Measurements from ENCODE around the gene PTPRR. TPM values are rescaled to one million over a fixed set of nuclear protein-coding genes. Genes with fewer than 3 reads are reported as not detected.

The PTPRR gene
- polyA plus RNA-seq, 2 of the 4 experiments (the other 2 are of a cell fraction): 0.13 to 0.15 TPM

DNA sequence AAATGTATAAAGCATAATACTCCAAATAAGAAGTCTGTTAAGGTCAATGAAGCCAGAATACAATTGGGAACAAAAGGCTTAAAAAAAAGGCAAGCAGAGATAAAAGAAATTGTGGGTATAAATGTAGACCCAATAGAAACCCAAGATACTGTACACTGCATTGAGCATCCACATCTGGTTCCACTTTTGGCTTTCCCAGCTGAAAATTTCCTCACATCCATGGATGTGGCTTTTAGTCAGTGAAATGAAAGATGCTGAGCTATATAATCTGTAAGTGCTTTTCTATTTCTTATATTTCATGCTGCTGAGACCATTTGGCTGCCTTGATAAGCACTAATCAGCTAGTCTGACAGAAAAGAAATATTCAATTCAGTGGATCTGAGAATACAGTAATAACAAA lies 83.5 kb downstream of the PTPRR start (continued):
- TF ChIP-seq ZNF302 (CRISPR knock-in tag; IDR thresholded peaks at IDR 0.05): no peak
- no peak for TF ChIP-seq RNF2 (IDR thresholded peaks at IDR 0.05; ENCODE audit: borderline replicate concordance, low read depth)
- TF ChIP-seq GATA3 (IDR thresholded peaks at IDR 0.05; ENCODE audit: borderline replicate concordance): no peak
- TF ChIP-seq, protein P1, sequence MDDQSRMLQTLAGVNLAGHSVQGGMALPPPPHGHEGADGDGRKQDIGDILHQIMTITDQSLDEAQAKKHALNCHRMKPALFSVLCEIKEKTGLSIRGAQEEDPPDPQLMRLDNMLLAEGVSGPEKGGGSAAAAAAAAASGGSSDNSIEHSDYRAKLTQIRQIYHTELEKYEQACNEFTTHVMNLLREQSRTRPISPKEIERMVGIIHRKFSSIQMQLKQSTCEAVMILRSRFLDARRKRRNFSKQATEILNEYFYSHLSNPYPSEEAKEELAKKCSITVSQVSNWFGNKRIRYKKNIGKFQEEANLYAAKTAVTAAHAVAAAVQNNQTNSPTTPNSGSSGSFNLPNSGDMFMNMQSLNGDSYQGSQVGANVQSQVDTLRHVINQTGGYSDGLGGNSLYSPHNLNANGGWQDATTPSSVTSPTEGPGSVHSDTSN (IDR thresholded peaks at IDR 0.05): no peak
- no peak for TF ChIP-seq RCOR1 (IDR thresholded peaks at IDR 0.05; ENCODE audit: low read depth, low read length)

DNA sequence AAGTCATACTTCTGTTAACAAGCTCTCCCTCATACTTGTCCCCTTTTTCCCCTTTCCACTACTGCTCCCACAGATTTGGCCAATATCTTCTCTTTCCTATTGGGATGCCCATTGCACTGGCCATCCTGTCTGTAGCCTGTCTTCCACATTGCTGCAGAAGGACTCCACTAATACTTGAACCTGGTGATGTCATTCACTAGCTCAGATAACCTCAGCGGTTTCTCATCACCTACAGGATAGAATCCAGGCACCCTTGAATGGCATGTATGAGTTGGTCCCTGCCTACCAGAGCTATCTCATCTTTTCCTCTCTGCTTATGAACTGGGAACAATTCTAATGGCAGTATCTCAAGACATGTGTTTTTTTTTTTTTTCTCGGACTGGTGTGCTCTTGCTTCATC lies 84.6 kb downstream of the PTPRR start:
- H3K9me3 ChIP-seq: no peaks in the 10 kb centered on the region
- no peak for TF ChIP-seq RAD21 (conservative IDR thresholded peaks at IDR 0.05 in 1 of 2, IDR thresholded peaks at IDR 0.05 in 1 of 2)
- DNase-seq (ENCODE audit: low read depth in 1 of 2, low spot score in 1 of 2): no peak
- no peaks in the 10 kb centered on the region for H3K4me1 ChIP-seq
- H3K27ac ChIP-seq: no peak overlapping the region
- CTCF ChIA-PET: no interaction called here
- FAIRE-seq: no peak
- H3K4me2 ChIP-seq: no peak overlapping the region
- WGBS (ENCODE audit: missing lambda C conversion rate): 7% methylated on average over 2 of the region's 2 CpGs
- H3K4me3 ChIP-seq: no peak overlapping the region
- ATAC-seq: no peak
- POLR2A ChIA-PET: no interaction called here

DNA sequence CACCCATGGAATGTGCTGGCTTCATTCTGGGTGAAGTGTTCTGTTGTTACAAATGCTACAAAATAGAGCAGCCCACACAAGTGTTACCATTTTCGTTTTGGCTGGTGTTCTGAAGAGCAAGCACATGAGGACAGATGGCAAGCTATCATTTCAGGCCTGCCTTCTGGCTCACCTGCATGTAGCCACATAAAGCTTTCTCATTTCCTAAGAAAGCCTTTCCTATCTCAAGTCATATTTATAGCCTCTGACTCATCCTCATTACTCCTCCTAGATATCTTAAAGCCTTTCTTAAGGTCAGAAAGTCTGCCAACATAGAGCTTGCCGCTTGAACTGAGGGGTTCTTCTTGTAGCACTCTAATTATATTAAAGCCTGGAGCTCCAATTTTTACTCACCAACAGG lies 89.0 kb downstream of the PTPRR start:
- no peak overlapping the region for H3K27ac ChIP-seq
- no peak for ATAC-seq
- ChIA-PET CTCF (interaction anchor here (1.6 kb wide), 1 partner anchor 98 kb away, joined by 5 read pairs; no protein-coding TSS in a partner anchor), POLR2A (no interaction called here)
- no peaks in the 10 kb centered on the region for H3K4me1 ChIP-seq
- no peak for TF ChIP-seq POLR2A (IDR thresholded peaks at IDR 0.05; ENCODE audit: low read length)
- no peak for TF ChIP-seq TFCP2L1 (CRISPR knock-in tag; IDR thresholded peaks at IDR 0.05)
- no peak for TF ChIP-seq RFX5 (IDR thresholded peaks at IDR 0.05)
- no peak for TF ChIP-seq NPAS2 (CRISPR knock-in tag; IDR thresholded peaks at IDR 0.05; ENCODE audit: borderline replicate concordance)
- TF ChIP-seq, protein P2, sequence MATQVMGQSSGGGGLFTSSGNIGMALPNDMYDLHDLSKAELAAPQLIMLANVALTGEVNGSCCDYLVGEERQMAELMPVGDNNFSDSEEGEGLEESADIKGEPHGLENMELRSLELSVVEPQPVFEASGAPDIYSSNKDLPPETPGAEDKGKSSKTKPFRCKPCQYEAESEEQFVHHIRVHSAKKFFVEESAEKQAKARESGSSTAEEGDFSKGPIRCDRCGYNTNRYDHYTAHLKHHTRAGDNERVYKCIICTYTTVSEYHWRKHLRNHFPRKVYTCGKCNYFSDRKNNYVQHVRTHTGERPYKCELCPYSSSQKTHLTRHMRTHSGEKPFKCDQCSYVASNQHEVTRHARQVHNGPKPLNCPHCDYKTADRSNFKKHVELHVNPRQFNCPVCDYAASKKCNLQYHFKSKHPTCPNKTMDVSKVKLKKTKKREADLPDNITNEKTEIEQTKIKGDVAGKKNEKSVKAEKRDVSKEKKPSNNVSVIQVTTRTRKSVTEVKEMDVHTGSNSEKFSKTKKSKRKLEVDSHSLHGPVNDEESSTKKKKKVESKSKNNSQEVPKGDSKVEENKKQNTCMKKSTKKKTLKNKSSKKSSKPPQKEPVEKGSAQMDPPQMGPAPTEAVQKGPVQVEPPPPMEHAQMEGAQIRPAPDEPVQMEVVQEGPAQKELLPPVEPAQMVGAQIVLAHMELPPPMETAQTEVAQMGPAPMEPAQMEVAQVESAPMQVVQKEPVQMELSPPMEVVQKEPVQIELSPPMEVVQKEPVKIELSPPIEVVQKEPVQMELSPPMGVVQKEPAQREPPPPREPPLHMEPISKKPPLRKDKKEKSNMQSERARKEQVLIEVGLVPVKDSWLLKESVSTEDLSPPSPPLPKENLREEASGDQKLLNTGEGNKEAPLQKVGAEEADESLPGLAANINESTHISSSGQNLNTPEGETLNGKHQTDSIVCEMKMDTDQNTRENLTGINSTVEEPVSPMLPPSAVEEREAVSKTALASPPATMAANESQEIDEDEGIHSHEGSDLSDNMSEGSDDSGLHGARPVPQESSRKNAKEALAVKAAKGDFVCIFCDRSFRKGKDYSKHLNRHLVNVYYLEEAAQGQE (IDR thresholded peaks at IDR 0.05): no peak
- TF ChIP-seq, protein P3, sequence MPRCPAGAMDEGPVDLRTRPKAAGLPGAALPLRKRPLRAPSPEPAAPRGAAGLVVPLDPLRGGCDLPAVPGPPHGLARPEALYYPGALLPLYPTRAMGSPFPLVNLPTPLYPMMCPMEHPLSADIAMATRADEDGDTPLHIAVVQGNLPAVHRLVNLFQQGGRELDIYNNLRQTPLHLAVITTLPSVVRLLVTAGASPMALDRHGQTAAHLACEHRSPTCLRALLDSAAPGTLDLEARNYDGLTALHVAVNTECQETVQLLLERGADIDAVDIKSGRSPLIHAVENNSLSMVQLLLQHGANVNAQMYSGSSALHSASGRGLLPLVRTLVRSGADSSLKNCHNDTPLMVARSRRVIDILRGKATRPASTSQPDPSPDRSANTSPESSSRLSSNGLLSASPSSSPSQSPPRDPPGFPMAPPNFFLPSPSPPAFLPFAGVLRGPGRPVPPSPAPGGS (IDR thresholded peaks at IDR 0.05): no peak
- WGBS (ENCODE audit: missing lambda C conversion rate): 2% methylated on average over 2 of the region's 2 CpGs
- H3K9me3 ChIP-seq: no peaks in the 10 kb centered on the region
- FAIRE-seq: no peak
- DNase-seq (ENCODE audit: low read depth in 1 of 2, low spot score in 1 of 2): no peak
- no peak overlapping the region for H3K4me3 ChIP-seq
- H3K4me2 ChIP-seq: no peak overlapping the region

DNA sequence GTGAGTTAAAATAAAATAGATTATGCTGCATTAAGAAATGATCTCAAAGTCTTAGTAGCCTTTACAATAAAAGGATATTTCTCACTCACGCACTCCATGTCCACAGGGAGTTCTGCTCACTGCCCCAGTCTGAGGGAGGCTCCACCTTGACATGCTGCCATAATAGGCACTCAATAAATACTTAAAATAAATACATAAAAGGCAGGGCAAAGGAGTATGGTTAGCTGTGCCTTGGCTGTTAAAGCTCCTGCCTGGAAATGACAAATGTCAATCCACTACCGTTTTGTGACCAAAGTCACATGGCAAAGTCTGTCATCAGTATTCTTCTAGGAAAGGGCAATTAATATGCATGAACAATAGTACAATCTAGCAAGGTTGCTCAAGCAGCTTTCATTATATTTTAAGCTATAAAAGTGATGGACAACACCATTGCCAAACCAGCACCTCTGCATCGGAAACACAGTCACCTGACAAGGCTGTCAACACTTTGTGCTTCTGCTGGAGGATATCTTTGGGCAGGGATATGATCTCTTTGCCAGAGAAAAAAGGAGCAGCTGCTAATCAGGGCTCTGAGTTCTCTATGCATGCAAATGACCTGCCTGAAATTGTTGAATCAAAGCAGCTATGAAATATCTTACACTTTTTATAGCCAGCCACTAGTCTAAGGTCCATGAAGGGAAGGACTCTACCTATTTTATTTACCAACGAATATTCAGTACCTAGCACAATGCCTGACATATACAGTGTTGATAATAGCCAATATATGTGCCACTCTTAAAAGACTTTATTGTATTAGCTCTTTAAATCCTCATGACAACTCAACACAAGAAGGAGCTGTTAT lies 90.1 kb downstream of the PTPRR start:
- Histone ChIP-seq H3K4me3 (no peak overlapping the region), H3K9me3 (no peaks in the 10 kb centered on the region), H3K27ac (no peak overlapping the region), H3K4me1 (no peaks in the 10 kb centered on the region), H3K4me2 (no peak overlapping the region)
- ATAC-seq (no peak), FAIRE-seq (no peak), DNase-seq (ENCODE audit: low read depth in 1 of 2, low spot score in 1 of 2) (no peak)
- CTCF ChIA-PET: no interaction called here
- 12% methylated on average over 4 of the region's 4 CpGs for WGBS (ENCODE audit: missing lambda C conversion rate)
- TF ChIP-seq, protein P3 (IDR thresholded peaks at IDR 0.05): no peak
- no peak for TF ChIP-seq FOSB (CRISPR knock-in tag; IDR thresholded peaks at IDR 0.05)
- TF ChIP-seq EHMT2 (IDR thresholded peaks at IDR 0.05; ENCODE audit: low read depth): no peak
- no peak for TF ChIP-seq ZSCAN20 (CRISPR knock-in tag; IDR thresholded peaks at IDR 0.05)
- TF ChIP-seq, protein P4, sequence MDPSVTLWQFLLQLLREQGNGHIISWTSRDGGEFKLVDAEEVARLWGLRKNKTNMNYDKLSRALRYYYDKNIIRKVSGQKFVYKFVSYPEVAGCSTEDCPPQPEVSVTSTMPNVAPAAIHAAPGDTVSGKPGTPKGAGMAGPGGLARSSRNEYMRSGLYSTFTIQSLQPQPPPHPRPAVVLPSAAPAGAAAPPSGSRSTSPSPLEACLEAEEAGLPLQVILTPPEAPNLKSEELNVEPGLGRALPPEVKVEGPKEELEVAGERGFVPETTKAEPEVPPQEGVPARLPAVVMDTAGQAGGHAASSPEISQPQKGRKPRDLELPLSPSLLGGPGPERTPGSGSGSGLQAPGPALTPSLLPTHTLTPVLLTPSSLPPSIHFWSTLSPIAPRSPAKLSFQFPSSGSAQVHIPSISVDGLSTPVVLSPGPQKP (IDR thresholded peaks at IDR 0.05; ENCODE audit: low read depth, low read length): no peak
- POLR2A ChIA-PET: no interaction called here
